Prostate gland (tissue), 2 donors: Measurements from ENCODE around the gene CMTR2. TPM values are rescaled to one million over a fixed set of nuclear protein-coding genes. Genes with fewer than 3 reads are reported as not detected.

Experiments used
- DNase-seq: peaks from one replicate; pipeline ENCODE4 v3.0.0-alpha.2; 2019; ENCODE audit warnings: low spot score
- H3K27ac ChIP-seq, 2 donors: fragments of 200-600 bp; sonication (generic); 2 replicates each; pipeline ENCODE4 v1.5.1; 2017 to 2019
- H3K27me3 ChIP-seq: fragments of 200-600 bp; sonication (generic); replicated peaks from 2 replicates; pipeline ENCODE4 v1.5.1; 2019; ENCODE audit not compliant: insufficient read depth
- H3K36me3 ChIP-seq, 2 donors: fragments of 200-600 bp; sonication (generic); 1 replicate in 1 of 2; 2 replicates in 1 of 2; pipeline versions ENCODE4 v1.5.1 to v1.8.1; 2017 to 2019
- H3K4me1 ChIP-seq: fragments of 200-600 bp; sonication (generic); replicated peaks from 2 replicates; pipeline ENCODE4 v1.5.1; 2019
- H3K4me3 ChIP-seq, 2 donors: fragments of 200-600 bp; sonication (generic); 2 replicates each; pipeline ENCODE4 v1.5.1; 2017 to 2019
- H3K9me3 ChIP-seq: fragments of 200-600 bp; sonication (generic); 2 replicates; pipeline ENCODE4 v1.5.1; 2017
- POLR2A ChIP-seq: fragments of 450-650 bp; IDR thresholded peaks from one replicate; pipeline ENCODE4 v1.6.1; 2016; ENCODE audit warnings: antibody characterized with exemption, mild to moderate bottlenecking
- POLR2AphosphoS5 ChIP-seq: sonication (generic); formaldehyde crosslinking; IDR thresholded peaks from one replicate; pipeline ENCODE4 v1.6.1; 2017; ENCODE audit warnings: antibody characterized with exemption
- WGBS: methylation state at CpG from one replicate; pipeline ENCODE4 v1.1.5; 2018; 5-methylcytosine and 5-hydroxymethylcytosine counted together
- intact Hi-C: fragments of 100-400 bp; cut with DNase I; formaldehyde crosslinking; loops from one replicate; pipeline ENCODE4 v1.14.2; 2022
- total RNA-seq, 2 donors: library from RNA; depleted of rRNA; stranded (reverse); fragments of >200 nt; gene quantifications; one replicate each; pipeline ENCODE4 v1.1.0, GENCODE V29; 2016
- TF ChIP-seq, protein P1 (sequence below), 4 experiments: fragments of 200-600 bp in 2 of 4; fragments of 450-650 bp in 2 of 4; sonication (generic) in 2 of 4; IDR thresholded peaks; 1 replicate in 3 of 4; 2 replicates in 1 of 4; pipeline ENCODE4 v1.5.1; 2016 to 2019; ENCODE audit warnings: antibody characterized with exemption in 4 of 4, mild to moderate bottlenecking in 2 of 4, moderate library complexity in 2 of 4

CMTR2 gene
- total RNA-seq, 2 donors from 2014 or later: 16.6 to 26.2 TPM

DNA sequence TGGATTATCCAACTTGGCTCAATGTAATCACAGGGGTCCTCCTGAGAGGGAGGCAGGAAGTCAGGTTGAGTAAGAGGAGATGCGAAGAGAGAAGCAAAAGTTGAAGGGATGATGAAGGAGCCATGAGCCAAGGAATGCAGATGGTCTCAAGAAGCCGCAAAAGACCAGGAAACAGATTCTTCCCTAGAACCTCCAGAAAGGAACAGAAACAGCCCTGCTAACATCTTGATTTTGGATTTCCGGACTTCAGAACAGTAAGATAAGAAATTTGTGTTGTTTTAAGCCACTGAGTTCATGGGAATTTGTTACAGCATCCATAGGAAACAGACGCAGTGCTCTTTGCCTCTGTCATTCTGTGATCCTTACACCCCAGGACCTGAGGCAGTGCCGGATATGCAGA is 26.8 kb downstream of the CMTR2 start:
- no peak overlapping the region for H3K4me3 ChIP-seq
- no peak for DNase-seq
- no peaks in the 10 kb centered on the region for H3K4me1 ChIP-seq
- H3K9me3 ChIP-seq: no peaks in the 10 kb centered on the region
- WGBS: 89% methylated on average over 5 of the region's 5 CpGs
- H3K27me3 ChIP-seq: no peaks in the 10 kb centered on the region
- no peak overlapping the region for H3K27ac ChIP-seq
- intact Hi-C loops: no loop called here
- no peaks in the 10 kb centered on the region for H3K36me3 ChIP-seq
- TF ChIP-seq, protein P1, sequence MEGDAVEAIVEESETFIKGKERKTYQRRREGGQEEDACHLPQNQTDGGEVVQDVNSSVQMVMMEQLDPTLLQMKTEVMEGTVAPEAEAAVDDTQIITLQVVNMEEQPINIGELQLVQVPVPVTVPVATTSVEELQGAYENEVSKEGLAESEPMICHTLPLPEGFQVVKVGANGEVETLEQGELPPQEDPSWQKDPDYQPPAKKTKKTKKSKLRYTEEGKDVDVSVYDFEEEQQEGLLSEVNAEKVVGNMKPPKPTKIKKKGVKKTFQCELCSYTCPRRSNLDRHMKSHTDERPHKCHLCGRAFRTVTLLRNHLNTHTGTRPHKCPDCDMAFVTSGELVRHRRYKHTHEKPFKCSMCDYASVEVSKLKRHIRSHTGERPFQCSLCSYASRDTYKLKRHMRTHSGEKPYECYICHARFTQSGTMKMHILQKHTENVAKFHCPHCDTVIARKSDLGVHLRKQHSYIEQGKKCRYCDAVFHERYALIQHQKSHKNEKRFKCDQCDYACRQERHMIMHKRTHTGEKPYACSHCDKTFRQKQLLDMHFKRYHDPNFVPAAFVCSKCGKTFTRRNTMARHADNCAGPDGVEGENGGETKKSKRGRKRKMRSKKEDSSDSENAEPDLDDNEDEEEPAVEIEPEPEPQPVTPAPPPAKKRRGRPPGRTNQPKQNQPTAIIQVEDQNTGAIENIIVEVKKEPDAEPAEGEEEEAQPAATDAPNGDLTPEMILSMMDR (IDR thresholded peaks at IDR 0.05): no peak
- TF ChIP-seq POLR2AphosphoS5 (no peak), POLR2A (no peak)

DNA sequence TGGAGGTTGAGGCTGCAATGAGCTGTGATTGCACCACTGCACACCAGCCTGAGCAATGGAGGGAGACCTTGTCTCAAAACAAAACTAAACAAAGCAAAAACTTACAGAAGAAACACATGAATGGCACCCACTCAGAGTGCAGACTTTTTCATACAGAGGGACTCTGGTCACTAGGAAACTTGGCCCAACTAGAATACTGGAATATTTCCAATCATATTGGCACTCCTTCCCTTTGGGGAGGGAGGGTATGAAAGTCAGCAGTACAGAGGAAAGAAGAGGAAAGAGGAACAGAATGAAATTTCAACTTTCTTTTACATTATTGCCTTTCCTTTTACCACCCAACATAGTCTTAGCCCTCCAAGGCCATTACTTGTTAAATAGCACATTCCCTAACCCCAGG is 28.2 kb downstream of the CMTR2 start:
- H3K4me1 ChIP-seq: no peaks in the 10 kb centered on the region
- H3K4me3 ChIP-seq: no peak overlapping the region
- no peak for DNase-seq
- no peaks in the 10 kb centered on the region for H3K36me3 ChIP-seq
- no peak overlapping the region for H3K27ac ChIP-seq
- no peak for TF ChIP-seq POLR2A
- TF ChIP-seq, protein P1 (IDR thresholded peaks at IDR 0.05): no peak
- TF ChIP-seq POLR2AphosphoS5: no peak
- intact Hi-C loops: no loop called here
- H3K27me3 ChIP-seq: no peaks in the 10 kb centered on the region
- H3K9me3 ChIP-seq: no peaks in the 10 kb centered on the region

DNA sequence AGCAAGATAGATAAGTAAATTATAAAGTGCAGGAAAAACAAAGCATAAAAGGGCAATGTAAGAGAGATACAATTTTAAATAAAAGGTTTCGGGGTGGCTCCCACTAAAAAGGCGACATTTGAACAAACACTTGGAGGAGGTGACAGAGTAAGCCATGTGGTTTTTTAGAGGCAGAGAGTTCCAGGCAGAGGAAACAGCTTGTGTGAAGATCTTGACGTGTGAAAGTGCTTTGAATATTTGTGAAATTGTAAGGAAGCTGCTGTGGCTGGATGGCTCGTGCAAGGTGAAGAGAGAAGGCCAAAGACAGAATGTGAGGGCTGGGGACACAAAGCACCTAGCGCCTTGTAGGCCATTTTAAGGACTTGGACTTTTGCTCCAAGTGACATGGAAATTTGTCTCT is 30.1 kb downstream of the CMTR2 start:
- no peak for DNase-seq
- no peaks in the 10 kb centered on the region for H3K36me3 ChIP-seq
- intact Hi-C loops: no loop called here
- no peaks in the 10 kb centered on the region for H3K9me3 ChIP-seq
- H3K27me3 ChIP-seq: no peaks in the 10 kb centered on the region
- H3K4me1 ChIP-seq: no peaks in the 10 kb centered on the region
- WGBS: 74% methylated on average over 5 of the region's 5 CpGs
- no peak overlapping the region for H3K27ac ChIP-seq
- TF ChIP-seq POLR2A (no peak), POLR2AphosphoS5 (no peak)
- TF ChIP-seq, protein P1 (IDR thresholded peaks at IDR 0.05): no peak
- no peak overlapping the region for H3K4me3 ChIP-seq

DNA sequence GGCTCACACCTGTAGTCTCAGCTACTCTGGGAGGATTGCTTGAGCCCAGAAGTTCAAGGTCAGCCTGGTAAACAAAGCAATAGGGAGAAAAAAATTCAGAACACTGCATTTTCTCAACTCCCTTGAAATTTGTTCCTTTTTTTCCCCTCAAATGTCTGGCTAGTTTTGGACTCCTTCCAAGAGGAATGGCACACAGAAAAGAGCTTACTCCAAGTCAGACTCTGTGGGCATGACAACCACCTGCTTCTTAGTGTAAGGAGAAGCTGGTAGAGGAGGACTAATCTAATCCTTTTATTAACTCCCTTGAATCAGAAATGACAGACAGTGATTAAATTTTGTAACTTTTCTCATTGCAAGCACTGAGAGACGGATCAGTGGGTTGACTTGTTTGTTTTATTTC is 30.8 kb downstream of the CMTR2 start:
- Histone ChIP-seq H3K36me3 (no peaks in the 10 kb centered on the region), H3K4me1 (no peaks in the 10 kb centered on the region), H3K27me3 (no peaks in the 10 kb centered on the region), H3K9me3 (no peaks in the 10 kb centered on the region), H3K4me3 (no peak overlapping the region), H3K27ac (no peak overlapping the region)
- intact Hi-C loops: no loop called here
- 51% methylated on average over 1 of the region's 1 CpG for WGBS
- DNase-seq: no peak
- TF ChIP-seq POLR2A (no peak), POLR2AphosphoS5 (no peak)
- TF ChIP-seq, protein P1 (IDR thresholded peaks at IDR 0.05): no peak

DNA sequence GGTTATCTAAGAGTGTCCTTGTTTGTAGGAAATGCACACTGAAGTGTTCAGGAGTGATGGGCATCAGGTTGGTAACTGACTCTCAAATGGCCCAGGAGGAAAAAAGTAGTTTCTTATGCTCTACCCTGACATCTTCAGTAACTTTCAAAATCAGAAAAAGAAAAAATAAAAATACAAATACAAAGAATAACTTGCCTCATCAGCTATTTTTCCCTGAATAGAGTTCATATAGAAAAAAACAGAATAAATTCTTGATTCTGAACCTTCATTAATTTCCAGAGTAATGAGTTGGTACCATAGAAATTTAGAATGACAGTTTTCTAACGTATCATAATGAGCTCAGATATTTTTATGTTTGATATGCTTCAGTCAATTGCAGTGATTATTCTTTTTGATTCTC is 31.4 kb downstream of the CMTR2 start:
- TF ChIP-seq, protein P1 (IDR thresholded peaks at IDR 0.05): no peak
- TF ChIP-seq POLR2A (no peak), POLR2AphosphoS5 (no peak)
- intact Hi-C loops: no loop called here
- H3K4me1 ChIP-seq: no peaks in the 10 kb centered on the region
- no peak for DNase-seq
- H3K36me3 ChIP-seq: no peaks in the 10 kb centered on the region
- H3K4me3 ChIP-seq: no peak overlapping the region
- no peaks in the 10 kb centered on the region for H3K9me3 ChIP-seq
- 84% methylated on average over 1 of the region's 1 CpG for WGBS
- H3K27me3 ChIP-seq: no peaks in the 10 kb centered on the region
- H3K27ac ChIP-seq: no peak overlapping the region
